GM12878 (cell line): ENCODE measurements around the gene NIN. TPM values are rescaled to one million over a fixed set of nuclear protein-coding genes. Genes with fewer than 3 reads are reported as not detected.

Experiments used
- ATAC-seq: fragments of 200-7000 bp; cut with Tn5 transposase; 3 replicates; pipeline ENCODE4 v1.9.1; 2020; ENCODE audit warnings: mild to moderate bottlenecking, moderate library complexity
- BruUV-seq: library from RNA; stranded (reverse); fragments of 400-500 nt; replicated peaks from 2 replicates; lab custom pipeline; 2021; lab: Mats Ljungman, UMichigan
- CTCF ChIA-PET: fragments of 300-600 bp; sonication (Branson Sonifier 250); formaldehyde crosslinking; extraction: SDS; loops from one replicate; lab custom pipeline; 2021; ENCODE audit warnings: inconsistent platforms; lab: Yijun Ruan, JAX
- POLR2A ChIA-PET: fragments of 350-600 bp; formaldehyde crosslinking; extraction: SDS; loops from one replicate; lab custom pipeline; 2021; ENCODE audit warnings: inconsistent platforms; lab: Charles Lee
- RAD21 ChIA-PET: fragments of 300-600 bp; sonication (Branson Sonifier 250); formaldehyde crosslinking; loops from one replicate; lab custom pipeline; 2023; ENCODE audit warnings: antibody characterized with exemption; ENCODE audit not compliant: unreplicated experiment; lab: Charles Lee
- SMC1A ChIA-PET: fragments of 300-600 bp; sonication (Branson Sonifier 250); formaldehyde crosslinking; loops from one replicate; lab custom pipeline; 2023; ENCODE audit not compliant: unreplicated experiment, uncharacterized antibody; lab: Charles Lee
- DNase-seq: peaks from one replicate; pipeline ENCODE4 v3.0.0-alpha.2; 2011; ENCODE audit warnings: low read depth, low spot score
- FAIRE-seq: peaks from 3 replicates; lab custom pipeline; 2011; peaks lifted over from hg19 to GRCh38; lab: Jason Lieb, UNC
- H2AFZ ChIP-seq: 2 replicates; pipeline ENCODE4 v1.6.0; 2011; ENCODE audit warnings: low read depth, low read length, control low read depth; ENCODE audit not compliant: control insufficient read depth
- H3K27ac ChIP-seq: 2 replicates; pipeline ENCODE4 v1.5.1; 2011; ENCODE audit warnings: control low read depth; ENCODE audit not compliant: control insufficient read depth, insufficient read depth
- H3K27me3 ChIP-seq, 2 experiments: replicated peaks in 1 of 2; 2 replicates each; pipeline versions ENCODE4 v1.6.0 to v1.6.1; 2011; ENCODE audit warnings: low read length in 1 of 2; ENCODE audit not compliant: control insufficient read depth in 2 of 2, insufficient read depth in 2 of 2
- H3K36me3 ChIP-seq, 2 experiments: 2 replicates each; pipeline ENCODE4 v1.5.1; 2011; ENCODE audit warnings: low read length in 1 of 2; ENCODE audit not compliant: control insufficient read depth in 2 of 2, insufficient read depth in 2 of 2
- H3K4me1 ChIP-seq: 2 replicates; pipeline ENCODE4 v1.6.1; 2011; ENCODE audit warnings: mild to moderate bottlenecking, low read length, moderate library complexity, mixed read lengths; ENCODE audit not compliant: control insufficient read depth, insufficient read depth
- H3K4me2 ChIP-seq: 2 replicates; pipeline ENCODE4 v1.6.0; 2011; ENCODE audit warnings: control low read depth; ENCODE audit not compliant: control insufficient read depth, insufficient read depth
- H3K4me3 ChIP-seq: fragments of 200-600 bp; sonication (generic); 2 replicates; pipeline ENCODE4 v1.5.1; 2016
- H3K79me2 ChIP-seq: 2 replicates; pipeline ENCODE4 v1.6.0; 2011; ENCODE audit warnings: low read length; ENCODE audit not compliant: control insufficient read depth, insufficient read depth
- H3K9ac ChIP-seq: 2 replicates; pipeline ENCODE4 v1.8.0; 2011; ENCODE audit warnings: low read length, control low read depth, mixed read lengths; ENCODE audit not compliant: control insufficient read depth, insufficient read depth
- H3K9me3 ChIP-seq: replicated peaks from 3 replicates; pipeline ENCODE4 v1.5.1; 2011; ENCODE audit warnings: mild to moderate bottlenecking, low read length; ENCODE audit not compliant: control insufficient read depth, insufficient read depth
- H4K20me1 ChIP-seq: 2 replicates; pipeline ENCODE4 v1.6.0; 2011; ENCODE audit not compliant: control insufficient read depth, insufficient read depth
- HDAC6 ChIP-seq: fragments of 200-600 bp; sonication (generic); IDR thresholded peaks from one replicate; pipeline ENCODE4 v1.8.0; 2017; ENCODE audit warnings: antibody characterized with exemption; ENCODE audit not compliant: unreplicated experiment
- TCF12 ChIP-seq: IDR thresholded peaks from 2 replicates; pipeline ENCODE4 v1.6.1; 2011; ENCODE audit warnings: low read depth, mild to moderate bottlenecking, low read length
- TCF3 ChIP-seq: IDR thresholded peaks from 2 replicates; pipeline ENCODE4 v1.6.1; 2012; ENCODE audit warnings: low read depth, mild to moderate bottlenecking, low read length, borderline replicate concordance; ENCODE audit not compliant: insufficient read depth
- WRNIP1 ChIP-seq: IDR thresholded peaks from 2 replicates; pipeline ENCODE4 v1.6.1; 2011; ENCODE audit warnings: low read depth, low read length, improper control_type of control experiment, borderline replicate concordance
- WGBS: methylation state at CpG from one replicate; pipeline ENCODE4 v1.1.6; 2016; ENCODE audit warnings: low lambda C conversion rate; ENCODE audit not compliant: insufficient replicate concordance, insufficient coverage; ENCODE audit errors: missing lambda C conversion rate; 5-methylcytosine and 5-hydroxymethylcytosine counted together
- in situ Hi-C: fragments of 300-500 bp; cut with MboI; formaldehyde crosslinking; loops from 9 replicates; pipeline ENCODE4 v1.14.3; 2018; ENCODE audit warnings: mixed read lengths
- intact Hi-C: fragments of 100-400 bp; cut with micrococcal nuclease; formaldehyde crosslinking; loops from one replicate; pipeline ENCODE4 v1.14.2; 2022; ENCODE audit not compliant: unreplicated experiment
- polyA plus RNA-seq, 11 experiments: library from polyadenylated mRNA; depleted of rRNA in 4 of 11; unstranded in 6 of 11; stranded (reverse) in 5 of 11; fragments of >200 nt; fragmentation: Nextera tagmentation in 4 of 11; fragmentation: Illumina TruSeq in 1 of 11; extraction: Ambion mirVana in 4 of 11; extraction: Trizol in 1 of 11; gene quantifications; 1 replicate in 1 of 11; 2 replicates in 10 of 11; pipeline versions ENCODE4 v1.2.1 to v1.2.3, GENCODE V29; 2011 to 2016; ENCODE audit warnings: inconsistent platforms in 2 of 11, missing spikeins in 2 of 11, low read depth in 1 of 11
- total RNA-seq, 4 experiments: library from RNA; depleted of rRNA in 3 of 4; stranded (reverse); fragments of >200 nt in 3 of 4; fragmentation: Illumina TruSeq in 1 of 4; extraction: Trizol in 1 of 4; gene quantifications; 2 replicates each; pipeline versions ENCODE4 v1.2.1 to v1.2.3, GENCODE V29; 2013 to 2021
- TF ChIP-seq, protein P1 (sequence below): fragments of 450-650 bp; formaldehyde crosslinking; IDR thresholded peaks from 2 replicates; pipeline ENCODE4 v1.5.0; 2022; ENCODE audit warnings: mild to moderate bottlenecking, missing genetic modification characterization
- TF ChIP-seq, protein P2 (sequence below): fragments of 450-650 bp; IDR thresholded peaks from 2 replicates; pipeline ENCODE4 v1.6.1; 2017; ENCODE audit warnings: borderline replicate concordance
- TF ChIP-seq, protein P3 (sequence below): fragments of 450-650 bp; conservative IDR thresholded peaks from 2 replicates; pipeline ENCODE4 v1.6.1; 2017; ENCODE audit warnings: mild to moderate bottlenecking, moderate library complexity
- TF ChIP-seq, protein P4 (sequence below): IDR thresholded peaks from 2 replicates; pipeline ENCODE4 v1.6.1; 2012; ENCODE audit warnings: improper control_type of control experiment, low read depth, low read length; ENCODE audit not compliant: insufficient replicate concordance

Gene NIN
- total and polyA plus RNA-seq, 10 of the 15 experiments (the other 5 are each of a cell fraction or from before 2014, with no cell fraction given), result 16.2 to 135 (median 70.3) TPM

DNA sequence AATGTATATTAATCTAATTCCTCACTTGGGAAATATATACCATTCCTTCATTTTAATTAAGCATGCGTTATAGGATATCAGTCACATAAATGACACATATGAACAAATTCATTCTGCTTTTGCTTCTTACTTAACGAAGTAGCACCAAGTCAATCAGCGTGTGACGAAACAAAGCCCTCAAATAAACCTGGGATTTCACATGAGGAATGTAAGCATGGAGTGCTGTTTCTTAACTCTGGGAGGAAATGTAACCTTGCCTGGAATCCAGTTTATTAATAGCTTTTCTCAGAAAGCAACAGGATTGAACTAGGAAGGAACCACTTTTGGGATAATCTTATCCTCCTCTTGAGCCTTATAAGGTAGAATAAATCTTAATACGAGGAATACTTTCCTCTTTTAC, 72.0 kb downstream of the NIN start:
- TF ChIP-seq, protein P1, sequence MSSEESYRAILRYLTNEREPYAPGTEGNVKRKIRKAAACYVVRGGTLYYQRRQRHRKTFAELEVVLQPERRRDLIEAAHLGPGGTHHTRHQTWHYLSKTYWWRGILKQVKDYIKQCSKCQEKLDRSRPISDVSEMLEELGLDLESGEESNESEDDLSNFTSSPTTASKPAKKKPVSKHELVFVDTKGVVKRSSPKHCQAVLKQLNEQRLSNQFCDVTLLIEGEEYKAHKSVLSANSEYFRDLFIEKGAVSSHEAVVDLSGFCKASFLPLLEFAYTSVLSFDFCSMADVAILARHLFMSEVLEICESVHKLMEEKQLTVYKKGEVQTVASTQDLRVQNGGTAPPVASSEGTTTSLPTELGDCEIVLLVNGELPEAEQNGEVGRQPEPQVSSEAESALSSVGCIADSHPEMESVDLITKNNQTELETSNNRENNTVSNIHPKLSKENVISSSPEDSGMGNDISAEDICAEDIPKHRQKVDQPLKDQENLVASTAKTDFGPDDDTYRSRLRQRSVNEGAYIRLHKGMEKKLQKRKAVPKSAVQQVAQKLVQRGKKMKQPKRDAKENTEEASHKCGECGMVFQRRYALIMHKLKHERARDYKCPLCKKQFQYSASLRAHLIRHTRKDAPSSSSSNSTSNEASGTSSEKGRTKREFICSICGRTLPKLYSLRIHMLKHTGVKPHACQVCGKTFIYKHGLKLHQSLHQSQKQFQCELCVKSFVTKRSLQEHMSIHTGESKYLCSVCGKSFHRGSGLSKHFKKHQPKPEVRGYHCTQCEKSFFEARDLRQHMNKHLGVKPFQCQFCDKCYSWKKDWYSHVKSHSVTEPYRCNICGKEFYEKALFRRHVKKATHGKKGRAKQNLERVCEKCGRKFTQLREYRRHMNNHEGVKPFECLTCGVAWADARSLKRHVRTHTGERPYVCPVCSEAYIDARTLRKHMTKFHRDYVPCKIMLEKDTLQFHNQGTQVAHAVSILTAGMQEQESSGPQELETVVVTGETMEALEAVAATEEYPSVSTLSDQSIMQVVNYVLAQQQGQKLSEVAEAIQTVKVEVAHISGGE (CRISPR knock-in tag), result no peak
- TF ChIP-seq TCF3 (no peak), WRNIP1 (no peak), HDAC6 (no peak), TCF12 (no peak)
- TF ChIP-seq, protein P2, sequence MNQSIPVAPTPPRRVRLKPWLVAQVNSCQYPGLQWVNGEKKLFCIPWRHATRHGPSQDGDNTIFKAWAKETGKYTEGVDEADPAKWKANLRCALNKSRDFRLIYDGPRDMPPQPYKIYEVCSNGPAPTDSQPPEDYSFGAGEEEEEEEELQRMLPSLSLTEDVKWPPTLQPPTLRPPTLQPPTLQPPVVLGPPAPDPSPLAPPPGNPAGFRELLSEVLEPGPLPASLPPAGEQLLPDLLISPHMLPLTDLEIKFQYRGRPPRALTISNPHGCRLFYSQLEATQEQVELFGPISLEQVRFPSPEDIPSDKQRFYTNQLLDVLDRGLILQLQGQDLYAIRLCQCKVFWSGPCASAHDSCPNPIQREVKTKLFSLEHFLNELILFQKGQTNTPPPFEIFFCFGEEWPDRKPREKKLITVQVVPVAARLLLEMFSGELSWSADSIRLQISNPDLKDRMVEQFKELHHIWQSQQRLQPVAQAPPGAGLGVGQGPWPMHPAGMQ, result no peak
- TF ChIP-seq, protein P3, sequence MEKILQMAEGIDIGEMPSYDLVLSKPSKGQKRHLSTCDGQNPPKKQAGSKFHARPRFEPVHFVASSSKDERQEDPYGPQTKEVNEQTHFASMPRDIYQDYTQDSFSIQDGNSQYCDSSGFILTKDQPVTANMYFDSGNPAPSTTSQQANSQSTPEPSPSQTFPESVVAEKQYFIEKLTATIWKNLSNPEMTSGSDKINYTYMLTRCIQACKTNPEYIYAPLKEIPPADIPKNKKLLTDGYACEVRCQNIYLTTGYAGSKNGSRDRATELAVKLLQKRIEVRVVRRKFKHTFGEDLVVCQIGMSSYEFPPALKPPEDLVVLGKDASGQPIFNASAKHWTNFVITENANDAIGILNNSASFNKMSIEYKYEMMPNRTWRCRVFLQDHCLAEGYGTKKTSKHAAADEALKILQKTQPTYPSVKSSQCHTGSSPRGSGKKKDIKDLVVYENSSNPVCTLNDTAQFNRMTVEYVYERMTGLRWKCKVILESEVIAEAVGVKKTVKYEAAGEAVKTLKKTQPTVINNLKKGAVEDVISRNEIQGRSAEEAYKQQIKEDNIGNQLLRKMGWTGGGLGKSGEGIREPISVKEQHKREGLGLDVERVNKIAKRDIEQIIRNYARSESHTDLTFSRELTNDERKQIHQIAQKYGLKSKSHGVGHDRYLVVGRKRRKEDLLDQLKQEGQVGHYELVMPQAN, result no peak
- TF ChIP-seq, protein P4, sequence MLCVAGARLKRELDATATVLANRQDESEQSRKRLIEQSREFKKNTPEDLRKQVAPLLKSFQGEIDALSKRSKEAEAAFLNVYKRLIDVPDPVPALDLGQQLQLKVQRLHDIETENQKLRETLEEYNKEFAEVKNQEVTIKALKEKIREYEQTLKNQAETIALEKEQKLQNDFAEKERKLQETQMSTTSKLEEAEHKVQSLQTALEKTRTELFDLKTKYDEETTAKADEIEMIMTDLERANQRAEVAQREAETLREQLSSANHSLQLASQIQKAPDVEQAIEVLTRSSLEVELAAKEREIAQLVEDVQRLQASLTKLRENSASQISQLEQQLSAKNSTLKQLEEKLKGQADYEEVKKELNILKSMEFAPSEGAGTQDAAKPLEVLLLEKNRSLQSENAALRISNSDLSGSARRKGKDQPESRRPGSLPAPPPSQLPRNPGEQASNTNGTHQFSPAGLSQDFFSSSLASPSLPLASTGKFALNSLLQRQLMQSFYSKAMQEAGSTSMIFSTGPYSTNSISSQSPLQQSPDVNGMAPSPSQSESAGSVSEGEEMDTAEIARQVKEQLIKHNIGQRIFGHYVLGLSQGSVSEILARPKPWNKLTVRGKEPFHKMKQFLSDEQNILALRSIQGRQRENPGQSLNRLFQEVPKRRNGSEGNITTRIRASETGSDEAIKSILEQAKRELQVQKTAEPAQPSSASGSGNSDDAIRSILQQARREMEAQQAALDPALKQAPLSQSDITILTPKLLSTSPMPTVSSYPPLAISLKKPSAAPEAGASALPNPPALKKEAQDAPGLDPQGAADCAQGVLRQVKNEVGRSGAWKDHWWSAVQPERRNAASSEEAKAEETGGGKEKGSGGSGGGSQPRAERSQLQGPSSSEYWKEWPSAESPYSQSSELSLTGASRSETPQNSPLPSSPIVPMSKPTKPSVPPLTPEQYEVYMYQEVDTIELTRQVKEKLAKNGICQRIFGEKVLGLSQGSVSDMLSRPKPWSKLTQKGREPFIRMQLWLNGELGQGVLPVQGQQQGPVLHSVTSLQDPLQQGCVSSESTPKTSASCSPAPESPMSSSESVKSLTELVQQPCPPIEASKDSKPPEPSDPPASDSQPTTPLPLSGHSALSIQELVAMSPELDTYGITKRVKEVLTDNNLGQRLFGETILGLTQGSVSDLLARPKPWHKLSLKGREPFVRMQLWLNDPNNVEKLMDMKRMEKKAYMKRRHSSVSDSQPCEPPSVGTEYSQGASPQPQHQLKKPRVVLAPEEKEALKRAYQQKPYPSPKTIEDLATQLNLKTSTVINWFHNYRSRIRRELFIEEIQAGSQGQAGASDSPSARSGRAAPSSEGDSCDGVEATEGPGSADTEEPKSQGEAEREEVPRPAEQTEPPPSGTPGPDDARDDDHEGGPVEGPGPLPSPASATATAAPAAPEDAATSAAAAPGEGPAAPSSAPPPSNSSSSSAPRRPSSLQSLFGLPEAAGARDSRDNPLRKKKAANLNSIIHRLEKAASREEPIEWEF, result no peak
- ATAC-seq (no peak), DNase-seq (no peak), FAIRE-seq (no peak)
- 94% methylated on average over 5 of the region's 5 CpGs for WGBS
- Histone ChIP-seq H3K27ac (no peak overlapping the region), H3K4me3 (no peak overlapping the region), H4K20me1 (no peaks in the 10 kb centered on the region), H3K79me2 (peaks cover 3% of the 10 kb centered on the region), H3K36me3 (peaks cover 22 to 65% of the 10 kb centered on the region in 2 experiments), H2AFZ (no peak overlapping the region), H3K4me1 (peaks cover 23% of the 10 kb centered on the region), H3K9me3 (no peaks in the 10 kb centered on the region), H3K27me3 (no peaks in the 10 kb centered on the region), H3K9ac (no peak overlapping the region), H3K4me2 (no peak overlapping the region)
- CTCF ChIA-PET, result interaction anchor here (1.2 kb wide), 1 partner anchor 14 kb away, joined by 3 read pairs; no protein-coding TSS in a partner anchor
- POLR2A ChIA-PET, result no interaction called here
- intact Hi-C loops, result no loop called here
- SMC1A ChIA-PET, result interaction anchor here (0.7 to 4.2 kb wide), 3 partner anchors 15 to 139 kb away, joined by 3 to 18 read pairs (median 5); no protein-coding TSS in a partner anchor
- BruUV-seq, result no TSS peak
- RAD21 ChIA-PET, result interaction anchor here (0.9 to 3.2 kb wide), 2 partner anchors 22 to 158 kb away, joined by 3 to 16 read pairs; no protein-coding TSS in a partner anchor
- in situ Hi-C loops, result no loop called here
